H9 (cell line): Measurements from ENCODE around the gene SEC14L5. TPM values are rescaled to one million over a fixed set of nuclear protein-coding genes. Genes with fewer than 3 reads are reported as not detected.

Source experiments
- DNase-seq: peaks from one replicate; pipeline ENCODE4 v3.0.0-alpha.2; 2017
- H2AFZ ChIP-seq: one replicate; pipeline ENCODE4 v1.6.1; 2013; ENCODE audit warnings: mild to moderate bottlenecking, low read length, control low read depth, moderate library complexity
- H2AK5ac ChIP-seq: 2 replicates; pipeline ENCODE4 v1.6.1; 2013; ENCODE audit warnings: low read length, control low read depth, mixed read lengths; ENCODE audit not compliant: insufficient read length
- H2BK120ac ChIP-seq: one replicate; pipeline ENCODE4 v1.6.1; 2013; ENCODE audit warnings: low read depth, mild to moderate bottlenecking, low read length, control low read depth, inconsistent platforms; ENCODE audit not compliant: poor library complexity, severe bottlenecking
- H2BK12ac ChIP-seq: 2 replicates; pipeline ENCODE4 v1.6.1; 2013; ENCODE audit warnings: low read length, control low read depth, mixed read lengths, low read depth; ENCODE audit not compliant: insufficient read length
- H2BK15ac ChIP-seq: 2 replicates; pipeline ENCODE4 v1.6.1; 2013; ENCODE audit warnings: low read depth, low read length, control low read depth
- H2BK20ac ChIP-seq: one replicate; pipeline ENCODE4 v1.6.1; 2013; ENCODE audit warnings: low read depth, mild to moderate bottlenecking, low read length, control low read depth, inconsistent platforms; ENCODE audit not compliant: poor library complexity, severe bottlenecking
- H2BK5ac ChIP-seq: 2 replicates; pipeline ENCODE4 v1.6.1; 2013; ENCODE audit warnings: low read length, control low read depth, mixed read lengths; ENCODE audit not compliant: insufficient read length
- H3K14ac ChIP-seq: 2 replicates; pipeline ENCODE4 v1.6.1; 2013; ENCODE audit warnings: low read length, control low read depth; ENCODE audit not compliant: insufficient read depth
- H3K18ac ChIP-seq: 2 replicates; pipeline ENCODE4 v1.6.1; 2013; ENCODE audit warnings: low read depth, mild to moderate bottlenecking, mixed read lengths, low read length, control low read depth; ENCODE audit not compliant: insufficient read length
- H3K23ac ChIP-seq: 2 replicates; pipeline ENCODE4 v1.6.1; 2013; ENCODE audit warnings: low read length, control low read depth, mixed read lengths, low read depth; ENCODE audit not compliant: insufficient read length
- H3K23me2 ChIP-seq: 2 replicates; pipeline ENCODE4 v1.6.1; 2013; ENCODE audit warnings: low read depth, mild to moderate bottlenecking, mixed read lengths, low read length, control low read depth; ENCODE audit not compliant: insufficient read length, poor library complexity, severe bottlenecking
- H3K27ac ChIP-seq: 2 replicates; pipeline ENCODE4 v1.5.1; 2013; ENCODE audit warnings: low read length, control low read depth, mixed read lengths, low read depth; ENCODE audit not compliant: insufficient read length
- H3K27me3 ChIP-seq: 2 replicates; pipeline ENCODE4 v1.6.1; 2013; ENCODE audit warnings: low read length, control low read depth, inconsistent platforms; ENCODE audit not compliant: insufficient read depth
- H3K4ac ChIP-seq: 2 replicates; pipeline ENCODE4 v1.6.1; 2013; ENCODE audit warnings: low read depth, mild to moderate bottlenecking, control low read depth, inconsistent platforms, low read length, moderate library complexity
- H3K4me1 ChIP-seq: 2 replicates; pipeline ENCODE4 v1.6.1; 2013; ENCODE audit warnings: low read length, control low read depth, inconsistent platforms; ENCODE audit not compliant: insufficient read depth
- H3K4me2 ChIP-seq: 2 replicates; pipeline ENCODE4 v1.6.1; 2013; ENCODE audit warnings: low read length, control low read depth, mixed read lengths; ENCODE audit not compliant: insufficient read length, insufficient read depth
- H3K56ac ChIP-seq: 2 replicates; pipeline ENCODE4 v1.6.1; 2013; ENCODE audit warnings: low read depth, mild to moderate bottlenecking, mixed read lengths, low read length, control low read depth; ENCODE audit not compliant: insufficient read length
- H3K79me1 ChIP-seq: 2 replicates; pipeline ENCODE4 v1.6.1; 2013; ENCODE audit warnings: low read depth, mild to moderate bottlenecking, moderate library complexity, low read length, control low read depth, inconsistent platforms; ENCODE audit not compliant: insufficient read depth, poor library complexity, severe bottlenecking
- H3K79me2 ChIP-seq: 2 replicates; pipeline ENCODE4 v1.6.1; 2013; ENCODE audit warnings: low read length, control low read depth, inconsistent platforms; ENCODE audit not compliant: insufficient read depth
- H3K9ac ChIP-seq: 2 replicates; pipeline ENCODE4 v1.6.1; 2013; ENCODE audit warnings: low read length, control low read depth, mixed read lengths; ENCODE audit not compliant: insufficient read length; ENCODE audit errors: extremely low read depth
- H3K9me3 ChIP-seq: one replicate; pipeline ENCODE4 v1.6.1; 2013; ENCODE audit warnings: low read depth, low read length, inconsistent platforms; ENCODE audit not compliant: control insufficient read depth
- H3T11ph ChIP-seq: one replicate; pipeline ENCODE4 v1.6.1; 2013; ENCODE audit warnings: mild to moderate bottlenecking, low read length, control low read depth, inconsistent platforms
- H4K20me1 ChIP-seq: one replicate; pipeline ENCODE4 v1.6.1; 2013; ENCODE audit not compliant: control insufficient read depth, insufficient read length, insufficient read depth
- H4K5ac ChIP-seq: 2 replicates; pipeline ENCODE4 v1.6.1; 2013; ENCODE audit warnings: low read depth, mild to moderate bottlenecking, mixed read lengths, low read length, control low read depth; ENCODE audit not compliant: insufficient read length
- H4K8ac ChIP-seq: replicated peaks from 2 replicates; pipeline ENCODE4 v1.6.1; 2013; ENCODE audit warnings: low read length, control low read depth, mixed read lengths, low read depth; ENCODE audit not compliant: insufficient read length
- H4K91ac ChIP-seq: 2 replicates; pipeline ENCODE4 v1.6.1; 2013; ENCODE audit warnings: low read depth, mild to moderate bottlenecking, moderate library complexity, mixed read lengths, low read length, control low read depth; ENCODE audit not compliant: insufficient read length
- H3K27ac Mint-ChIP-seq, 3 experiments: 2 replicates in 2 of 3; 3 replicates in 1 of 3; pipeline ENCODE4 v1.8.0; 2020 to 2021; ENCODE audit warnings: mixed read lengths in 3 of 3, mild to moderate bottlenecking in 1 of 3, moderate library complexity in 1 of 3
- H3K27me3 Mint-ChIP-seq: 2 replicates; pipeline ENCODE4 v1.8.0; 2021; ENCODE audit warnings: low read depth, mild to moderate bottlenecking, moderate library complexity, mixed read lengths
- H3K36me3 Mint-ChIP-seq, 3 experiments: 2 replicates in 2 of 3; 3 replicates in 1 of 3; pipeline ENCODE4 v1.8.0; 2020 to 2021; ENCODE audit warnings: low read depth in 3 of 3, mixed read lengths in 3 of 3; ENCODE audit not compliant: insufficient read depth in 1 of 3
- H3K4me1 Mint-ChIP-seq, 2 experiments: 2 replicates each; pipeline ENCODE4 v1.8.0; 2020; ENCODE audit warnings: mixed read lengths in 2 of 2
- H3K4me3 Mint-ChIP-seq, 2 experiments: 2 replicates in 1 of 2; 3 replicates in 1 of 2; pipeline ENCODE4 v1.8.0; 2020 to 2021; ENCODE audit warnings: mild to moderate bottlenecking in 2 of 2, mixed read lengths in 2 of 2, moderate library complexity in 1 of 2
- H3K9me3 Mint-ChIP-seq, 2 experiments: 2 replicates in 1 of 2; 3 replicates in 1 of 2; pipeline ENCODE4 v1.8.0; 2020; ENCODE audit warnings: mild to moderate bottlenecking in 2 of 2, mixed read lengths in 2 of 2, moderate library complexity in 1 of 2
- CTCF ChIP-seq: fragments of 200-600 bp; sonication (generic); conservative IDR thresholded peaks from 3 replicates; pipeline ENCODE4 v1.8.0; 2021; ENCODE audit warnings: antibody characterized with exemption, mild to moderate bottlenecking
- WGBS: extraction: QIAGEN DNeasy Blood & Tissue Kit; methylation state at CpG from one replicate; pipeline ENCODE4 v1.1.7; 2013; ENCODE audit warnings: missing lambda C conversion rate, low lambda C conversion rate, mixed read lengths; ENCODE audit not compliant: insufficient read length; ENCODE audit errors: extremely low coverage; 5-methylcytosine and 5-hydroxymethylcytosine counted together
- total RNA-seq: library from RNA; stranded (reverse); gene quantifications from 2 replicates; pipeline ENCODE4 v1.2.1, GENCODE V29; 2021

Gene SEC14L5
- total RNA-seq, 1 experiment from 2014 or later = 4.1 TPM

GRCh38 chr16:4910828-4911227 is 47.3 kb upstream of the SEC14L5 start:
- no peaks in the 10 kb centered on the region for H4K20me1 ChIP-seq
- no peak overlapping the region for H4K91ac ChIP-seq
- no peak overlapping the region for H4K8ac ChIP-seq
- H3K56ac ChIP-seq = no peak overlapping the region
- no peak overlapping the region for H2BK5ac ChIP-seq
- H3K14ac ChIP-seq = no peak overlapping the region
- H3K23ac ChIP-seq = no peak overlapping the region
- H2BK12ac ChIP-seq = no peak overlapping the region
- no peak overlapping the region for H4K5ac ChIP-seq
- no peaks in the 10 kb centered on the region for H3K27me3 ChIP-seq
- no peak overlapping the region for H2AK5ac ChIP-seq
- WGBS = no CpG with 5 or more reads among the region's 12 CpGs
- Mint-ChIP-seq H3K4me3 (no peak overlapping the region), H3K4me1 (peaks cover 4 to 9% of the 10 kb centered on the region in 2 experiments), H3K27ac (no peak overlapping the region), H3K36me3 (no peaks in the 10 kb centered on the region), H3K9me3 (no peaks in the 10 kb centered on the region), H3K27me3 (no peaks in the 10 kb centered on the region)
- no peaks in the 10 kb centered on the region for H3K23me2 ChIP-seq
- no peak overlapping the region for H3K18ac ChIP-seq
- H3K27ac ChIP-seq = no peak overlapping the region
- TF ChIP-seq CTCF = no peak
- no peak overlapping the region for H3T11ph ChIP-seq
- H3K4ac ChIP-seq = no peak overlapping the region
- no peaks in the 10 kb centered on the region for H3K79me2 ChIP-seq
- no peak overlapping the region for H2BK20ac ChIP-seq
- H2AFZ ChIP-seq = no peak overlapping the region
- H3K4me2 ChIP-seq = no peak overlapping the region
- H2BK15ac ChIP-seq = no peak overlapping the region
- DNase-seq = no peak
- no peak overlapping the region for H2BK120ac ChIP-seq
- H3K9me3 ChIP-seq = no peaks in the 10 kb centered on the region
- no peak overlapping the region for H3K9ac ChIP-seq
- no peaks in the 10 kb centered on the region for H3K4me1 ChIP-seq
- H3K79me1 ChIP-seq = no peaks in the 10 kb centered on the region
